Jurkat, Clone E6-1 (cell line): Measurements from ENCODE around the gene OSTF1.

ENCODE experiments used
- DNase-seq: peaks from one replicate; pipeline ENCODE4 v3.0.0-alpha.2; 2011; ENCODE audit warnings: low read depth, low spot score
- H3K4me3 ChIP-seq: 2 replicates; pipeline ENCODE4 v1.5.1; 2011; ENCODE audit warnings: mild to moderate bottlenecking, low read length, control low read depth, moderate library complexity

OSTF1 gene

GRCh38 chr9:75148561-75148960 lies 60.2 kb downstream of the OSTF1 start:
- peak; percentile 51 for DNase-seq
- no peak overlapping the region for H3K4me3 ChIP-seq

GRCh38 chr9:75149841-75150241 lies 61.5 kb downstream of the OSTF1 start:
- no peak for DNase-seq
- no peak overlapping the region; the same call in 1 of the 2 replicates for H3K4me3 ChIP-seq

GRCh38 chr9:75150512-75150911 lies 62.2 kb downstream of the OSTF1 start:
- no peak overlapping the region for H3K4me3 ChIP-seq
- DNase-seq, result no peak

- no peak overlapping the region for H3K4me3 ChIP-seq
- DNase-seq, result peak; percentile 80
Measured at GRCh38 chr9:75152416-75152815, 64.1 kb downstream of the OSTF1 start.

GRCh38 chr9:75156858-75157257 lies 68.5 kb downstream of the OSTF1 start:
- H3K4me3 ChIP-seq, result no peak overlapping the region
- DNase-seq, result no peak

GRCh38 chr9:75161116-75161857 lies 73.0 kb downstream of the OSTF1 start:
- H3K4me3 ChIP-seq, result no peak overlapping the region
- no peak for DNase-seq

- no peak overlapping the region for H3K4me3 ChIP-seq
- no peak for DNase-seq
Measured at GRCh38 chr9:75163764-75164163, 75.5 kb downstream of the OSTF1 start.

- no peak for DNase-seq
- H3K4me3 ChIP-seq, result no peak overlapping the region
Measured at GRCh38 chr9:75164573-75164972, 76.3 kb downstream of the OSTF1 start.

- no peak for DNase-seq
- no peak overlapping the region for H3K4me3 ChIP-seq
Measured at GRCh38 chr9:75167281-75167680, 79.0 kb downstream of the OSTF1 start.

GRCh38 chr9:75168270-75169178 lies 80.2 kb downstream of the OSTF1 start:
- H3K4me3 ChIP-seq, result no peak overlapping the region
- DNase-seq, result no peak

- H3K4me3 ChIP-seq, result no peak overlapping the region
- no peak for DNase-seq
Measured at GRCh38 chr9:75169623-75170022, 81.3 kb downstream of the OSTF1 start.

- no peak for DNase-seq
Measured at GRCh38 chr9:75170898-75171360, 82.6 kb downstream of the OSTF1 start.

GRCh38 chr9:75175395-75175794 lies 87.1 kb downstream of the OSTF1 start:
- no peak for DNase-seq
- H3K4me3 ChIP-seq, result no peak overlapping the region

More at GRCh38 chr9:75170898-75171360, 82.6 kb downstream of the OSTF1 start:
- H3K4me3 ChIP-seq, result no peak overlapping the region

GRCh38 chr9:75176037-75176436 lies 87.7 kb downstream of the OSTF1 start:
- H3K4me3 ChIP-seq, result no peak overlapping the region
- no peak for DNase-seq

- no peak overlapping the region for H3K4me3 ChIP-seq
- no peak for DNase-seq
Measured at GRCh38 chr9:75181750-75182149, 93.4 kb downstream of the OSTF1 start.

GRCh38 chr9:75183306-75183705 lies 95.0 kb downstream of the OSTF1 start:
- DNase-seq, result no peak
- no peak overlapping the region for H3K4me3 ChIP-seq

- DNase-seq, result no peak
- no peak overlapping the region for H3K4me3 ChIP-seq
Measured at GRCh38 chr9:75184471-75184870, 96.2 kb downstream of the OSTF1 start.

GRCh38 chr9:75185585-75186170 lies 97.4 kb downstream of the OSTF1 start:
- DNase-seq, result peak; percentile 58
- H3K4me3 ChIP-seq, result no peak overlapping the region

- no peak overlapping the region for H3K4me3 ChIP-seq
- DNase-seq, result peak; percentile 51
Measured at GRCh38 chr9:75186767-75187380, 98.6 kb downstream of the OSTF1 start.
